Inflammatory macrophage treated with lipopolysaccharide for 1 hour (primary cell): ENCODE measurements around the gene DSC2.
"Not testable (repeated sequence)": the region's sequence is repeated elsewhere in the genome, so short reads cannot be mapped to it uniquely, and the experiment has no call there.

ENCODE experiments used
- DNase-seq, 2 donors: peaks; one replicate each; pipeline ENCODE4 v3.0.0-alpha.2; 2020 to 2022

Gene DSC2

DNA sequence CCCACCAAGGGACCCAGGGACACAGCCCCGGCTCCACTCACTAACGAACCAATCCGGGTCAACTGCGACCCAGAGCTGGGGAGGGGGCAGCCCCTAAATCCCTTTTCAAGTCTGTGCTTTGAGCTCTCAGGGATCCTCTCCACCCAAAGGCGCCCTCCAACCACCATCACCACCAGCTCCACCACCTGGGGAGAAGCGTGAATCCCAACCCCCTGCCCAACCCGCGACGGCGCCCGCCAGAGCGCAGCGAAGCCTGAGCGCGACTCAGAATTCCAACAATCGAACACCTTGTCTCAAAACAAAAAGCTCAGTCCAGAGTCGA is 60.2 kb downstream of the DSC2 start:
- no peak for DNase-seq

DNA sequence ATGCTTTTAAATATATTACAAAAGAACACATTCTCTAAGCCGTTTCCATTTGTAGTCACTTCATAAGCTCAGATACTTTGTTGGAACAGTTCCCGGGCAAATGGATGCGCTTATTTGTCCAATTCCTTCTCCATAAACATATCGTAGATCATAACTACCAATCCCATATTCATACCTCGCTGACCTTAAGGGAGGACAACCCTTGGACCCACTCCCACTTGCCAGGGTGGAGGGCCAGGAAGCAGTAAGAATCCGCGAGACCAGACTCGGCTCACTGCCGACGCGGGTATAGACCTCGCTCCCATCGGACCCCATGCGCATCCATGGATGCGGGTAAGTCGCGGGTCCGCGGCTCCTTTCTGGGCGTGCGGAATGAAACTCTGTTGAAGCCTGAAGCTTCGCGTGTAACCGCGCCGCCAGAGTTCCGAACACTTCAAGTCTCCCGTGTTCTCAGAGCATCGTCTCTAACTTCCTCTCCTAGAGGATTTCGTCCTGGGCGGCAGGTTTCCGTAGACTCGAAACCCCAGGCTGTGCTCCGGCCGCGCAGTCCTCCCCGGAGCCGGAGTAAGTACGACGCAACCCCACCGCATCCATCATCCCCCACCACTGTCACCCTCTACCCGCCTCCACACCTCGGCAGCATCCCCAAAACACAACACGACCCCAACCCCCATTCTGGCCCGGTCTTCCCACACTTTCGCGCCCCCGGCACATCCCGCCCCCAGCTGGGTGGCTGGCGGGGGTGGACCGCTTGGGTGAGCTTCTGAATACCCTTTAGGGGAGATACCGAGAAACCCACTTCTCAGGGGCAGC is 60.7 kb downstream of the DSC2 start:
- DNase-seq = no peak

DNA sequence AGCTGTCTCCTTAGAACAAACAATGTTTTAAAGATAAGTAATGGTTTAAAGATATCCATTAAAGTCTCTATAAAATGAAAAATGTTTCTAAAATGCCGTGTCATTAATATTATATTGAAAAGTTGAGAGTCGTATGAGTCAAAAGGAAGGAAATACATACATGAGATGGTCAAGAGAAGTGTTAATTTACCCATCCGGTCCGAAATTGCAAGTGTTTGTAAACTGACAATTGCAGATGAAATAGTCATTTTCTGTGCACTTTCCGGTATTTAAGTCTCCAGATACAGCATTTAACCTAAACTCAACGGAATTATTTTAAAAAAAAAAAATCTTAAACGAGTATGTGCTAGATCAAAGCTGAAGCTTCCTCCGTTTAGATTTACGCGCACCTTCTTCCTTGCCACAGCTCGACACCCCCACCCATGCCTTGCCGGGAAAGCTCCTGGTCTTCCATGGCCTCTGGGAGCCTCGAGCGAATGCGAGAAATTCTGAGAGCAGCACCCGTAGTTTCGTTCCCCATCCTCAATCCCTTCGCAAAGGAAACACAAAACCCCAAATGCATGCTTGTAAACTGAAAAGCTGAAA is 61.4 kb downstream of the DSC2 start:
- no peak for DNase-seq

DNA sequence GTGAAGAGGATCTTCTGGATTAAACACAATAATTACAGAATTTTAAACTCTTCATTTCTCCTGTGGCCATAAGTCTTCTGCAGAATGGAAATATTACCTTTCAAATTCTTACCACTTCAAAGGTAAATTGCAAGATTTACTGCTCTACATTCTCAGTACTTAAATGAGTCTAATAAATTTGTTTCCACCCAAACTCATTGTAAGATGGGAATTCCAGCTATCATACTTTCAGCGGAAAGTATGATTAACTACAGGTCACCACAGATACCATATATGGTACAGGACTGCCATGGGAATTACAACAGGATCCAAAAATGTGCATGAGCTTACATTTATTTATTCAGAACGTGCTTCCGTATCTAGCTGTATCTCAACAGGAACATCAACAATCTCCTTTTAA is 62.8 kb downstream of the DSC2 start:
- no peak for DNase-seq

DNA sequence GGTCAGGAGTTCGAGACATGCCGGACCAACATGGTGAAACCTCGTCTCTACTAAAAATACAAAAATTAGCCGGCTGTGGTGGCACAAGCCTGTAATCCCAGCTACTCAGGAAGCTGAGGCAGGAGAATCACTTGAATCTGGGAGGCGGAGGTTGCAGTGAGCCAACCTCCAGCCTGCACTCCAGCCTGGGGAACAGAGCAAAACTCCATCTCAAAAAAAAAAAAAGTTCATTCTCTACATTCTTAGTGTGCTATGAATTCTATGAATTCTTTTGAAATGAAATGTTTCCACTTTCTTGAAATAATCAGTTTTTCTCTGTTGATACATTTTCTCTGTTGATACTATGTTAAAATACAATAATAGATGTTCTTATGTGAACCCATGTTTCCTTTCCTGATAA is 64.5 kb downstream of the DSC2 start:
- DNase-seq = not testable (repeated sequence)

- no peak for DNase-seq
Measured at GRCh38 chr18:31034541-31034940, 67.7 kb downstream of the DSC2 start.

DNA sequence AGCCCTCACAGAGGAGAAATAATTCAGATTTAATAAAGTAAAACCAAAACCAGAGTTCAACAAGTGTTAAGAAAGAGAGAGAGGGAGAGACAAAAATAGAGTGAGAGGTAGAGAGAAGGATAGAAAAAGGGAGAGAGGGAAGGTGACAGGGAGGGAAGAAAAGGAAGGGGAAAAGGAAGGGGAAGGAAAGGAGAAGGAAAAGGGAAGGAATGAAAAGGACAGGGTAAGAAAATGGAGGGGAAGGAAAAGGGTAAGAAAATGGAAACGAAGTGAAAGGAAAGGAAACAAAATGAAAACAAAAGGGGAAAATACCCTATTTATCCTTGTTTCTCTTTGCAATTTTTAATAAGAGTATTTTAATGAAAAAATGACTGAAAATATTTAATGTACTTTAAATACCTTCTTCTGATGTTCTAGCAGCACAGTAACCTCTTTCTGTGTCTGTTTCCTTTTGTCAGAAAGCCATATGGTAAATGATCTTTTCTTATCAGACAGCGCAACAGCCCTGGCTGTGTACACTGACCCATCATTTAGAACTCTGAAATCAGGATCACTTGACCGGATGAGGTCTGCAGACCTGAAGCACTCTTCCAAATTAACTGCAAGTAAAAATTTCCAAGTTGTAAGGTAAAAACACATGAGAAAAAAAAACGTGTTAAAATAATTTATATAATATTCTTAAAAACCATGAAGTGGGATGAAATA is 71.5 kb downstream of the DSC2 start:
- DNase-seq = no peak

DNA sequence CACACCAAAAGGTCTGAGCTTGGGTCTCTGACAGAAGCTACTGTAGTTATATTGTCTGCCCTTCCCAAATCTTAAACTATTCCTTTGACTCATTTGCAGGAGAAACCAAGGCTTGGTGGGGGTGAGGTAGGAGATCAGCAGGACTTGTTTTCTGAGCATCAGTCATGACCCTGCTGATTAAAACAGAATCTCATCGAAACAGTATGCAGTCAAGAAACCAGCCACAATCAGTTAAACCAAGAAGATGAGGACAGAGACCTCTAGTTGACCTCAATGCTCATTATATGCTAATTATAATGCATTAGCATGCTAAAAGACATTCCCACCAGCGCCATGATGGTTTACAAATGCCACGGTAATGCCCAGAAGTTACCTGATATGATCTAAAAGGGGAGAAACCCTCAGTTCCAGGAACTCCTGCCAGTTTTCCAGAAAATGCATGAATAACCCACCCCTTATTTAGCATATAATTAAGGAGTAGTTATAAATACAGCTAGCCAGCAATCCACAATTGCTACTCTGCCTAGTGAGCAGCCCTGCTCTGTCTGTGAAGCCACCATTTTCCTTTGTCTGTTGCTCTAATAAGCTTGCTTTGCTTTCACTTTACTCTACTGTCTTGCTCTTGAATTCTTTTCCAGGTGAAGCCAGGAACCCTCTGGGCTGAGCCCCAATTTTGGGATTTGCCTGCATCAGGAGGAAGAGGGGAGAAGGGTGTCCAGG is 86.3 kb downstream of the DSC2 start:
- no peak for DNase-seq

DNA sequence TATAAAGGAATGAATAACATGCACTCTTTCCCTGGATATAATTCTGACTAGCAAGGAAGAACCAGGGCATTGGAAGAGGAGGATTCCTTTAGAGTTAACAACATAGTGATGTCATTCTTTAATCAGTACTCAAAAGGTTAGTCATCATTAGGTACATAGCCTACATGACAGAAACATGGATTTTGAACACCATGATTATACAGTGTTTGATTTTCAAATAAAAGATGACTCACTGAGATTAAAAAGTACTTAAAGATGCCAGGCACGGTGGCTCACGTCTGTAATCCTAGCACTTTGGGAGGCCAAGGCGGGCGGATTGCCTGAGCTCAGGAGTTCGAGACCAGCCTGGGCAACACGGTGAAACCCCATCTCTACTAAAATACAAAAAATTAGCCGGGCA is 90.8 kb downstream of the DSC2 start:
- DNase-seq = not testable (repeated sequence)

DNA sequence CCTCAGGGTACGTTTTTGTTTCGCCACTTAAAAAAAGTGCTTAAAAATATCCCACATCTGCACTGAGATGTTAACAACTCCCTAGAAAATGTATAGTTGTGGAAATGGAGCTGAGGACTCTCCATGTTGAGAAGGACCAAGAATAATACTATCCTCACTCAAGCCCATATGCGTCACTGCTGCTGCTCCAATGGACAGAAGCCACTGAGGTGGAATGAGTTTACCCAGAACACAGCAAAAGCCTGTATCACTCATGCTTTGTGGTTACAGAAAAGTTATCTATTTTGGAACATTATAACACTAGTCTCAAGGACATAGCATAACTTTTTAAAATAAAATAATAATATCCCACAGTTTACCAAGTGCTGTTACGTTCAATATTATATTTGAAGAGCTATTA is 91.6 kb downstream of the DSC2 start:
- no peak for DNase-seq
